ENCODE results near the gene PLA2G2E. TPM values are rescaled to one million over a fixed set of nuclear protein-coding genes. Genes with fewer than 3 reads are reported as not detected.

Gene PLA2G2E
- total RNA-seq, 2 donors from 2014 or later: not detected

Other genes with a start within 250 kb of the PLA2G2E start
- 10 to 100 TPM; 11.7 to 20.3 TPM for gene TMCO4, start 123.7 kb downstream of the PLA2G2E start, total RNA-seq
- not detected for gene RNF186, start 108.3 kb downstream of the PLA2G2E start, total RNA-seq
- gene OTUD3, start 41.2 kb downstream of the PLA2G2E start, total RNA-seq: 10 to 100 TPM; 11.6 to 27.4 TPM
- gene PLA2G2A, start 56.0 kb upstream of the PLA2G2E start, total RNA-seq: not detected
- gene PLA2G5, start 146.6 kb upstream of the PLA2G2E start, total RNA-seq: not detected
- not detected for gene PLA2G2D, start 195.9 kb upstream of the PLA2G2E start, total RNA-seq
- not detected for gene PLA2G2F, start 215.7 kb upstream of the PLA2G2E start, total RNA-seq

Data from natural killer cell treated with Interleukin-12 subunit alpha and Interleukin-12 subunit beta and Interleukin-15 and Interleukin-18, amount 100 ng/mL, for 72 hours (primary cell).